Ovary (tissue), 3 donors: ENCODE data around the gene PIK3AP1.

Experiments
- EP300 ChIP-seq: sonication (generic); formaldehyde crosslinking; IDR thresholded peaks from one replicate; pipeline ENCODE4 v1.6.1; 2017; ENCODE audit warnings: antibody characterized with exemption
- POLR2A ChIP-seq: fragments of 450-650 bp; IDR thresholded peaks from one replicate; pipeline ENCODE4 v1.6.1; 2017; ENCODE audit warnings: antibody characterized with exemption, mild to moderate bottlenecking, moderate library complexity
- TF ChIP-seq, protein P1 (sequence below), 3 donors: fragments of 450-650 bp in 2 of 3; fragments of 200-600 bp in 1 of 3; IDR thresholded peaks; one replicate each; pipeline versions ENCODE4 v1.5.1 to v1.8.0; 2016 to 2022; ENCODE audit warnings: antibody characterized with exemption in 3 of 3, mild to moderate bottlenecking in 1 of 3
- donor health status: DM: no; HTN: no; CAD: no.

DNA sequence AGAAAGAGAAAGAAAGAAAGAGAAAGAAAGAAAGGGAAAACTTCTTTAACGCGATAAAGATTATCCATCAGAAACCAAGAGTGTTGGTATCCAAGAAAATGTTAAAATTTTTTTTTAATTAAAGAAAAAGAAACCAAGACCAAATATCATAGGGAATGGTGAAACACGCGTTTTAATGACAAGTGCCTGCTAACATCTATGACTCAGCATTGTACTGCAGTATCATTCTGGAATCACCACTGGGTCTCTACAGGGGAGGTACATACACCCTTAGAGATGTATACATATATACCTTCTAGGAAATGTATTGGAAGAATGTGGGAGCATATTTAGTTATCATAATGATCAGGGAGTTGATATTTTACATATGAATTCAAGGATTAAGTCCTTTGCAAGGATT, 32.1 kb upstream of the PIK3AP1 start:
- TF ChIP-seq, protein P1, sequence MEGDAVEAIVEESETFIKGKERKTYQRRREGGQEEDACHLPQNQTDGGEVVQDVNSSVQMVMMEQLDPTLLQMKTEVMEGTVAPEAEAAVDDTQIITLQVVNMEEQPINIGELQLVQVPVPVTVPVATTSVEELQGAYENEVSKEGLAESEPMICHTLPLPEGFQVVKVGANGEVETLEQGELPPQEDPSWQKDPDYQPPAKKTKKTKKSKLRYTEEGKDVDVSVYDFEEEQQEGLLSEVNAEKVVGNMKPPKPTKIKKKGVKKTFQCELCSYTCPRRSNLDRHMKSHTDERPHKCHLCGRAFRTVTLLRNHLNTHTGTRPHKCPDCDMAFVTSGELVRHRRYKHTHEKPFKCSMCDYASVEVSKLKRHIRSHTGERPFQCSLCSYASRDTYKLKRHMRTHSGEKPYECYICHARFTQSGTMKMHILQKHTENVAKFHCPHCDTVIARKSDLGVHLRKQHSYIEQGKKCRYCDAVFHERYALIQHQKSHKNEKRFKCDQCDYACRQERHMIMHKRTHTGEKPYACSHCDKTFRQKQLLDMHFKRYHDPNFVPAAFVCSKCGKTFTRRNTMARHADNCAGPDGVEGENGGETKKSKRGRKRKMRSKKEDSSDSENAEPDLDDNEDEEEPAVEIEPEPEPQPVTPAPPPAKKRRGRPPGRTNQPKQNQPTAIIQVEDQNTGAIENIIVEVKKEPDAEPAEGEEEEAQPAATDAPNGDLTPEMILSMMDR (IDR thresholded peaks at IDR 0.05) = no peak
- TF ChIP-seq POLR2A (no peak), EP300 (no peak)
